Loucy (cell line): ENCODE data around the gene ZFYVE28.

Experiments
- EZH2phosphoT487 ChIP-seq: fragments of 200-600 bp; IDR thresholded peaks from 2 replicates; pipeline ENCODE4 v1.6.1; 2018; ENCODE audit warnings: antibody characterized with exemption, mild to moderate bottlenecking, moderate library complexity, borderline replicate concordance
- TF ChIP-seq, protein P1 (sequence below): fragments of 200-600 bp; sonication (generic); conservative IDR thresholded peaks from 2 replicates; pipeline ENCODE4 v1.5.1; 2014; ENCODE audit warnings: mild to moderate bottlenecking, antibody characterized with exemption, low read length

- TF ChIP-seq, protein P1, sequence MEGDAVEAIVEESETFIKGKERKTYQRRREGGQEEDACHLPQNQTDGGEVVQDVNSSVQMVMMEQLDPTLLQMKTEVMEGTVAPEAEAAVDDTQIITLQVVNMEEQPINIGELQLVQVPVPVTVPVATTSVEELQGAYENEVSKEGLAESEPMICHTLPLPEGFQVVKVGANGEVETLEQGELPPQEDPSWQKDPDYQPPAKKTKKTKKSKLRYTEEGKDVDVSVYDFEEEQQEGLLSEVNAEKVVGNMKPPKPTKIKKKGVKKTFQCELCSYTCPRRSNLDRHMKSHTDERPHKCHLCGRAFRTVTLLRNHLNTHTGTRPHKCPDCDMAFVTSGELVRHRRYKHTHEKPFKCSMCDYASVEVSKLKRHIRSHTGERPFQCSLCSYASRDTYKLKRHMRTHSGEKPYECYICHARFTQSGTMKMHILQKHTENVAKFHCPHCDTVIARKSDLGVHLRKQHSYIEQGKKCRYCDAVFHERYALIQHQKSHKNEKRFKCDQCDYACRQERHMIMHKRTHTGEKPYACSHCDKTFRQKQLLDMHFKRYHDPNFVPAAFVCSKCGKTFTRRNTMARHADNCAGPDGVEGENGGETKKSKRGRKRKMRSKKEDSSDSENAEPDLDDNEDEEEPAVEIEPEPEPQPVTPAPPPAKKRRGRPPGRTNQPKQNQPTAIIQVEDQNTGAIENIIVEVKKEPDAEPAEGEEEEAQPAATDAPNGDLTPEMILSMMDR: no peak
- TF ChIP-seq EZH2phosphoT487: no peak
Observed at GRCh38 chr4:2246384-2247127, 171.9 kb downstream of the ZFYVE28 start.
